Esophagus squamous epithelium (tissue), 5 donors: Measurements from ENCODE around the gene NTN5. TPM values are rescaled to one million over a fixed set of nuclear protein-coding genes. Genes with fewer than 3 reads are reported as not detected.

Experiments
- DNase-seq: peaks from one replicate; lab custom pipeline; 2025; lab: John Stamatoyannopoulos, UW
- H3K27ac ChIP-seq, 4 donors: fragments of 200-600 bp; sonication (generic); one replicate each; pipeline ENCODE4 v1.5.1; 2016 to 2019; ENCODE audit warnings: mild to moderate bottlenecking in 1 of 4
- H3K27me3 ChIP-seq, 4 donors: fragments of 200-600 bp; sonication (generic); 1 replicate in 3 of 4; 2 replicates in 1 of 4; pipeline versions ENCODE4 v1.5.1 to v1.6.0; 2017 to 2021; ENCODE audit warnings: antibody characterized with exemption in 1 of 4
- H3K36me3 ChIP-seq, 3 donors: fragments of 200-600 bp; sonication (generic); one replicate each; pipeline ENCODE4 v1.5.1; 2016 to 2019
- H3K4me1 ChIP-seq, 3 donors: fragments of 200-600 bp; sonication (generic); one replicate each; pipeline ENCODE4 v1.5.1; 2017 to 2019
- H3K4me3 ChIP-seq, 4 donors: fragments of 200-600 bp; sonication (generic); 1 replicate in 3 of 4; 2 replicates in 1 of 4; pipeline ENCODE4 v1.5.1; 2016 to 2019; ENCODE audit warnings: mild to moderate bottlenecking in 2 of 4, moderate library complexity in 1 of 4
- H3K9me3 ChIP-seq, 3 donors: fragments of 200-600 bp; sonication (generic); one replicate each; pipeline ENCODE4 v1.5.1; 2016 to 2019
- CTCF ChIP-seq, 6 experiments: fragments of 450-650 bp in 4 of 6; fragments of 200-600 bp in 2 of 6; sonication (generic) in 2 of 6; IDR thresholded peaks; one replicate each; pipeline ENCODE4 v1.5.1; 2016 to 2019; ENCODE audit warnings: antibody characterized with exemption in 6 of 6, mild to moderate bottlenecking in 4 of 6, moderate library complexity in 4 of 6
- POLR2A ChIP-seq, 4 donors: fragments of 450-650 bp; IDR thresholded peaks; one replicate each; pipeline ENCODE4 v1.6.1; 2017; ENCODE audit warnings: antibody characterized with exemption in 4 of 4, mild to moderate bottlenecking in 4 of 4, moderate library complexity in 3 of 4
- WGBS, 2 donors: methylation state at CpG; one replicate each; pipeline ENCODE4 v1.1.5; 2018; 5-methylcytosine and 5-hydroxymethylcytosine counted together
- intact Hi-C: fragments of 100-400 bp; cut with DNase I; formaldehyde crosslinking; loops from one replicate; pipeline ENCODE4 v1.15.0; 2022
- total RNA-seq, 4 donors: library from RNA; depleted of rRNA; stranded (reverse); fragments of >200 nt; gene quantifications; one replicate each; pipeline ENCODE4 v1.1.0, GENCODE V29; 2016
- donor health status: DM: yes; HTN: yes; CAD: no.

The NTN5 gene
- total RNA-seq, 4 donors from 2014 or later, result 0.57 TPM; not detected in 3

- H3K27ac ChIP-seq, result peak overlapping the region; percentile 75 to 91 (median 88)
- H3K4me3 ChIP-seq, result peak overlapping the region; percentile 23 to 71 (median 46)
- DNase-seq, result no peak
- H3K27me3 ChIP-seq, result no peaks in the 10 kb centered on the region
- 19 to 26% methylated on average over 8 of the region's 8 CpGs for WGBS, 2 donors
- peaks cover 0 to 18% (median 0%) of the 10 kb centered on the region in 3 donors for H3K36me3 ChIP-seq
- intact Hi-C loops, result no loop called here
- TF ChIP-seq POLR2A (IDR thresholded peaks at IDR 0.05) (no peak), CTCF (IDR thresholded peaks at IDR 0.05) (no peak)
- H3K4me1 ChIP-seq, result peaks cover 25 to 86% (median 40%) of the 10 kb centered on the region in 3 donors
- H3K9me3 ChIP-seq, result no peaks in the 10 kb centered on the region
Observed at GRCh38 chr19:48623556-48624066, 49.2 kb downstream of the NTN5 start.

- Histone ChIP-seq H3K4me1 (peaks cover 49 to 89% (median 54%) of the 10 kb centered on the region in 3 donors), H3K27ac (peak overlapping the region; percentile 91 to 96 (median 94)), H3K36me3 (peaks cover 17 to 34% (median 24%) of the 10 kb centered on the region in 3 donors), H3K9me3 (no peaks in the 10 kb centered on the region), H3K27me3 (no peaks in the 10 kb centered on the region), H3K4me3 (peak overlapping the region; percentile 75 to 96 (median 82))
- DNase-seq, result no peak
- WGBS, 2 donors, result 10 to 46% methylated on average over 4 to 5 of the region's 6 CpGs
- TF ChIP-seq CTCF (IDR thresholded peaks at IDR 0.05) (peak in 1 of 6 experiments; percentile 21), POLR2A (IDR thresholded peaks at IDR 0.05) (no peak)
- intact Hi-C loops, result no loop called here
Observed at GRCh38 chr19:48619692-48620585, 52.9 kb downstream of the NTN5 start.

DNA sequence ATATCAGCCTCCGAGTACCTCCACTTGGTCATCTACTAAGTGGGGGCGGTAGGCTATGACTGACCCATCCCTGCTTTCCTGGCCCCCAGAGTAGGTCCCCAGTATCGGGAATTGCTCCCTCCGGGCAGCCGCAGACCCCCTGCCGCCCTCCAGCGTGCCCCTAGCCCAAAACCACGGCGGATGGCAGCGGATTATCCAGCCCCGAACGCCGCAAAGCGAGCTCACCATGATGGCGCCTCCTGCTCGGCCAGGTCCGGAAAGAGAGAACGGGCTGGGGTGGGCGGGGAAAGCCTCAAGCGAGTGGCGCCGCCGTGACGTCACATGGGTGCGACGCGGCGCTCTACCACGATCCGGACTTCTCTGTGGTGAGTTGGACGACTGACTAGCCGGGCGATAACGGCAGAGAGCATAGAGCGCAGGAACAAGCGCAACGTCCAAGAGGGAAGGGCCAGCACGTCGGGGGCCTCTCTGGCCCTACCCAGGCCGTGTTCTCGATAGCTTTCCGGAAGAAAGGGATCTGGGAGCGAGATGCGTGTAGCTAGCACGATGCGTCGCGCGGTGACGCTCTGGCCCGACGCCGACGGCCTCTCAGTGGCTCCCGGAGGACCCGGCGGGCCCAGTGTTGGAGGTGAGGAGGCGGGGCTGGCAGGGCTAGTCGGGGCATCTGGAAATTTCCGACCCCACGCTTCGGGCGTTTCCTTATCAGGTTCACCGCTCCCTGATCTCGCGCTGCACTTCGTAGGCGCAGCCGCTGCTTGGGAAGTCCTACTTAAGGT is 53.7 kb downstream of the NTN5 start, which contains the start of the genes RPL18 and SPHK2:
Gene RPL18, minus strand, starts transcription at position 263 of the 776 bp plus-strand sequence. Its CDS starts 35 bp downstream, at position 228.
Gene SPHK2, plus strand, starts transcription at position 591 of the 776 bp plus-strand sequence. CDS start 1,009 bp downstream, outside the sequence.
- Histone ChIP-seq H3K4me3 (peak within 1 kb of the TSS; percentile 75 to 96 (median 82)), H3K27me3 (no peaks in the 10 kb centered on the region), H3K4me1 (peaks cover 41 to 90% (median 48%) of the 10 kb centered on the region in 3 donors), H3K36me3 (peaks cover 17 to 37% (median 24%) of the 10 kb centered on the region in 3 donors), H3K27ac (peak within 1 kb of the TSS; percentile 91 to 96 (median 94)), H3K9me3 (no peaks in the 10 kb centered on the region)
- intact Hi-C loops, result no loop called here
- DNase-seq, result peak; percentile 89
- TF ChIP-seq CTCF (IDR thresholded peaks at IDR 0.05) (peak in 2 of 6 experiments; percentile 17 to 38), POLR2A (IDR thresholded peaks at IDR 0.05) (peak in 3 of 4 donors; percentile 85 to 92 (median 92))
- 0% methylated on average over 25 to 29 of the region's 69 CpGs for WGBS, 2 donors

DNA sequence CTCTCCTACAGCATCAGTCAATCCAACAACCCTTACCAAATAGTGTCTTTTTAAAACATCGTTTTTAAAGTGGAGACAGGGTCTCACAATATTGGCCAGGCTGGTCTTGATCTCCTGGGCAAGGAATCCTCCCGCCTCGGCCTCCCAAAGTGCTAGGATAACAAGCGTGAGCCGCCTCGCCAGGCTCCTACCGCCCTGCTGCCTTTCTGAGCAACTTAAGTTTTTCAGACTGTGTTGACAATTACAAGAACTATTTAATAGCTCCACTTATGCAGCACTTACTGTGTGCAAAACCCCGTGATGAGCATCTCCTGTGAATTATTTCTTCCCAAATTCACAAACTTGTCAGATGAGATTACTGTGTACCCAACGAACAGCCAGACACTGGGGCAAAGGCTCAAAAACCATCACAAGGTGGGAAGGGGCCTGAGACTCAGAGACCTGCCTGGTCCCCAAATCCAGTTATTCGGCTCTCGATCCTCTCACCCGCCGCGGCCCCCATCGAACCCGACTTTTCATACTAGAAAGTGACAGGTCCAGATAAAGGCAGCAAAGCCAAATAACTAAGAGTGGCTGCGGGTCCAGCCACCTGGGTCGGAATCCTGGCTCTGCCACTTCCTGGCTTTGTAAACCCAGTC is 54.4 kb downstream of the NTN5 start:
- WGBS, 2 donors, result 1% methylated on average over 18 of the region's 18 CpGs
- no peak for TF ChIP-seq POLR2A (IDR thresholded peaks at IDR 0.05)
- TF ChIP-seq CTCF (IDR thresholded peaks at IDR 0.05), result no peak
- Histone ChIP-seq H3K4me1 (peaks cover 36 to 88% (median 45%) of the 10 kb centered on the region in 3 donors), H3K36me3 (peaks cover 17 to 37% (median 24%) of the 10 kb centered on the region in 3 donors), H3K9me3 (no peaks in the 10 kb centered on the region), H3K27ac (peak overlapping the region; percentile 91 to 96 (median 94)), H3K27me3 (no peaks in the 10 kb centered on the region), H3K4me3 (peak overlapping the region; percentile 75 to 96 (median 82))
- intact Hi-C loops, result no loop called here
- no peak for DNase-seq
